Cortex of kidney (tissue), 1 donor: ENCODE results near the gene PKD1L1.

Source experiments
- DNase-seq: peaks from one replicate; lab custom pipeline; 2025; lab: John Stamatoyannopoulos, UW

PKD1L1 gene

GRCh38 chr7:47873762-47874161, 74.5 kb downstream of the PKD1L1 start:
- no peak for DNase-seq

GRCh38 chr7:47867286-47867685, 81.0 kb downstream of the PKD1L1 start:
- DNase-seq = no peak

GRCh38 chr7:47866120-47866519, 82.1 kb downstream of the PKD1L1 start:
- DNase-seq = no peak

- DNase-seq = no peak
Measured at GRCh38 chr7:47852330-47853245, 95.7 kb downstream of the PKD1L1 start.

- no peak for DNase-seq
Measured at GRCh38 chr7:47847207-47847606, 101.1 kb downstream of the PKD1L1 start.

GRCh38 chr7:47846138-47846836, 102.0 kb downstream of the PKD1L1 start:
- no peak for DNase-seq

GRCh38 chr7:47844311-47844710, 104.0 kb downstream of the PKD1L1 start:
- no peak for DNase-seq

GRCh38 chr7:47843291-47843690, 105.0 kb downstream of the PKD1L1 start:
- DNase-seq = no peak

- DNase-seq = no peak
Measured at GRCh38 chr7:47839381-47839780, 108.9 kb downstream of the PKD1L1 start.

- no peak for DNase-seq
Measured at GRCh38 chr7:47837826-47838225, 110.4 kb downstream of the PKD1L1 start.

- no peak for DNase-seq
Measured at GRCh38 chr7:47836503-47837202, 111.6 kb downstream of the PKD1L1 start.

GRCh38 chr7:47836080-47836479, 112.2 kb downstream of the PKD1L1 start:
- DNase-seq = no peak

GRCh38 chr7:47833211-47833610, 115.1 kb downstream of the PKD1L1 start:
- DNase-seq = no peak

GRCh38 chr7:47832105-47832715, 116.1 kb downstream of the PKD1L1 start:
- no peak for DNase-seq

- DNase-seq = no peak
Measured at GRCh38 chr7:47830015-47830414, 118.3 kb downstream of the PKD1L1 start.

GRCh38 chr7:47827871-47828270, 120.4 kb downstream of the PKD1L1 start:
- no peak for DNase-seq

- DNase-seq = no peak
Measured at GRCh38 chr7:47827351-47827756, 120.9 kb downstream of the PKD1L1 start.

GRCh38 chr7:47826754-47827153, 121.5 kb downstream of the PKD1L1 start:
- no peak for DNase-seq

- DNase-seq = no peak
Measured at GRCh38 chr7:47819607-47819920, 128.7 kb downstream of the PKD1L1 start.

GRCh38 chr7:47818796-47819606, 129.3 kb downstream of the PKD1L1 start:
- DNase-seq = no peak

- no peak for DNase-seq
Measured at GRCh38 chr7:47817917-47818316, 130.3 kb downstream of the PKD1L1 start.
